Natural killer cell (primary cell): ENCODE measurements around the gene SLX9. TPM values are rescaled to one million over a fixed set of nuclear protein-coding genes. Genes with fewer than 3 reads are reported as not detected.

ENCODE experiments used
- ATAC-seq, 3 donors: fragments of 150-1000 bp in 2 of 3; fragments of 200-7000 bp in 1 of 3; cut with Tn5 transposase; 1 replicate in 1 of 3; 2 replicates in 2 of 3; pipeline ENCODE4 v1.10.0; 2021; ENCODE audit warnings: mild to moderate bottlenecking in 2 of 3, moderate library complexity in 2 of 3
- DNase-seq, 2 donors: peaks; one replicate each; pipeline versions ENCODE4 v3.0.0 to v3.0.0-alpha.2; 2013 to 2021; ENCODE audit warnings: mixed read lengths in 1 of 2
- H3K27ac ChIP-seq: one replicate; pipeline ENCODE4 v1.5.1; 2013; ENCODE audit warnings: mild to moderate bottlenecking, low read length
- H3K27me3 ChIP-seq: one replicate; pipeline ENCODE4 v1.6.1; 2013; ENCODE audit warnings: low read length; ENCODE audit not compliant: control insufficient read depth, insufficient read depth
- H3K36me3 ChIP-seq: one replicate; pipeline ENCODE4 v1.6.1; 2013; ENCODE audit warnings: low read length; ENCODE audit not compliant: control insufficient read depth, insufficient read depth
- H3K4me1 ChIP-seq: one replicate; pipeline ENCODE4 v1.6.1; 2013; ENCODE audit warnings: low read length; ENCODE audit not compliant: control insufficient read depth, insufficient read depth
- H3K4me3 ChIP-seq: one replicate; pipeline ENCODE4 v1.5.1; 2013; ENCODE audit warnings: low read length
- H3K9me3 ChIP-seq: one replicate; pipeline ENCODE4 v1.6.1; 2013; ENCODE audit warnings: low read length; ENCODE audit not compliant: control insufficient read depth, insufficient read depth
- H3K27ac Mint-ChIP-seq, 2 donors: one replicate each; pipeline ENCODE4 v1.8.0; 2022; ENCODE audit warnings: mild to moderate bottlenecking in 2 of 2, mixed read lengths in 2 of 2, moderate library complexity in 1 of 2
- H3K27me3 Mint-ChIP-seq, 2 donors: one replicate each; pipeline ENCODE4 v1.8.0; 2022; ENCODE audit warnings: low read depth in 2 of 2, mixed read lengths in 2 of 2
- H3K36me3 Mint-ChIP-seq: one replicate; pipeline ENCODE4 v1.8.0; 2022; ENCODE audit warnings: mixed read lengths
- H3K4me1 Mint-ChIP-seq, 2 donors: one replicate each; pipeline ENCODE4 v1.8.0; 2022; ENCODE audit warnings: mixed read lengths in 2 of 2
- H3K4me3 Mint-ChIP-seq: one replicate; pipeline ENCODE4 v1.8.0; 2022; ENCODE audit warnings: mild to moderate bottlenecking, moderate library complexity, mixed read lengths
- H3K9me3 Mint-ChIP-seq, 2 donors: one replicate each; pipeline ENCODE4 v1.8.0; 2022; ENCODE audit warnings: mixed read lengths in 2 of 2
- WGBS: methylation state at CpG from one replicate; pipeline ENCODE4 v1.1.7; 2013; ENCODE audit warnings: missing lambda C conversion rate; ENCODE audit not compliant: insufficient coverage; 5-methylcytosine and 5-hydroxymethylcytosine counted together
- intact Hi-C: fragments of 100-400 bp; cut with micrococcal nuclease; formaldehyde crosslinking; loops from one replicate; pipeline ENCODE4 v1.14.2; 2022
- total RNA-seq, 4 donors: library from RNA; stranded (reverse); fragments of 120-200 nt in 1 of 4; gene quantifications; one replicate each; pipeline versions ENCODE4 v1.2.3 to v1.2.4, GENCODE V29; 2013 to 2022
- TF ChIP-seq, protein P1 (sequence below): fragments of 200-600 bp; IDR thresholded peaks from one replicate; pipeline ENCODE4 v1.8.0; 2022; ENCODE audit warnings: antibody characterized with exemption

The SLX9 gene
- total RNA-seq, 3 donors from 2014 or later (not counting 1 experiment from before 2014, with no cell fraction given), result 12.8 to 22.9 (median 20.0) TPM

- Mint-ChIP-seq H3K9me3 (no peaks in the 10 kb centered on the region), H3K4me3 (no peak overlapping the region), H3K27ac (no peak overlapping the region), H3K36me3 (no peaks in the 10 kb centered on the region), H3K27me3 (no peaks in the 10 kb centered on the region), H3K4me1 (peaks cover 30 to 32% of the 10 kb centered on the region in 2 donors)
- H3K4me1 ChIP-seq, result peaks cover 37% of the 10 kb centered on the region
- WGBS, result 71% methylated on average over 16 of the region's 16 CpGs
- no peaks in the 10 kb centered on the region for H3K9me3 ChIP-seq
- H3K4me3 ChIP-seq, result no peak overlapping the region
- peaks cover 12% of the 10 kb centered on the region for H3K36me3 ChIP-seq
- ATAC-seq (no peak), DNase-seq (no peak)
- H3K27me3 ChIP-seq, result no peaks in the 10 kb centered on the region
- intact Hi-C loops, result no loop called here
- H3K27ac ChIP-seq, result no peak overlapping the region
- TF ChIP-seq, protein P1, sequence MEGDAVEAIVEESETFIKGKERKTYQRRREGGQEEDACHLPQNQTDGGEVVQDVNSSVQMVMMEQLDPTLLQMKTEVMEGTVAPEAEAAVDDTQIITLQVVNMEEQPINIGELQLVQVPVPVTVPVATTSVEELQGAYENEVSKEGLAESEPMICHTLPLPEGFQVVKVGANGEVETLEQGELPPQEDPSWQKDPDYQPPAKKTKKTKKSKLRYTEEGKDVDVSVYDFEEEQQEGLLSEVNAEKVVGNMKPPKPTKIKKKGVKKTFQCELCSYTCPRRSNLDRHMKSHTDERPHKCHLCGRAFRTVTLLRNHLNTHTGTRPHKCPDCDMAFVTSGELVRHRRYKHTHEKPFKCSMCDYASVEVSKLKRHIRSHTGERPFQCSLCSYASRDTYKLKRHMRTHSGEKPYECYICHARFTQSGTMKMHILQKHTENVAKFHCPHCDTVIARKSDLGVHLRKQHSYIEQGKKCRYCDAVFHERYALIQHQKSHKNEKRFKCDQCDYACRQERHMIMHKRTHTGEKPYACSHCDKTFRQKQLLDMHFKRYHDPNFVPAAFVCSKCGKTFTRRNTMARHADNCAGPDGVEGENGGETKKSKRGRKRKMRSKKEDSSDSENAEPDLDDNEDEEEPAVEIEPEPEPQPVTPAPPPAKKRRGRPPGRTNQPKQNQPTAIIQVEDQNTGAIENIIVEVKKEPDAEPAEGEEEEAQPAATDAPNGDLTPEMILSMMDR, result no peak
Observed at GRCh38 chr21:44972821-44973220, 33.0 kb downstream of the SLX9 start.

GRCh38 chr21:44973598-44973997 is 33.8 kb downstream of the SLX9 start:
- ATAC-seq, result no peak
- intact Hi-C loops, result no loop called here
- H3K4me1 ChIP-seq, result peaks cover 29% of the 10 kb centered on the region
- no peaks in the 10 kb centered on the region for H3K9me3 ChIP-seq
- H3K4me3 Mint-ChIP-seq, result no peak overlapping the region
- TF ChIP-seq, protein P1, result no peak
- H3K4me3 ChIP-seq, result no peak overlapping the region
- no peak overlapping the region for H3K27ac Mint-ChIP-seq
- no peaks in the 10 kb centered on the region for H3K9me3 Mint-ChIP-seq
- H3K27me3 ChIP-seq, result no peaks in the 10 kb centered on the region
- no peaks in the 10 kb centered on the region for H3K27me3 Mint-ChIP-seq
- H3K27ac ChIP-seq, result no peak overlapping the region
- WGBS, result 97% methylated on average over 13 of the region's 14 CpGs
- peaks cover 12% of the 10 kb centered on the region for H3K36me3 ChIP-seq
- H3K4me1 Mint-ChIP-seq, result peaks cover 24 to 25% of the 10 kb centered on the region in 2 donors
- H3K36me3 Mint-ChIP-seq, result no peaks in the 10 kb centered on the region
- DNase-seq, result no peak

DNA sequence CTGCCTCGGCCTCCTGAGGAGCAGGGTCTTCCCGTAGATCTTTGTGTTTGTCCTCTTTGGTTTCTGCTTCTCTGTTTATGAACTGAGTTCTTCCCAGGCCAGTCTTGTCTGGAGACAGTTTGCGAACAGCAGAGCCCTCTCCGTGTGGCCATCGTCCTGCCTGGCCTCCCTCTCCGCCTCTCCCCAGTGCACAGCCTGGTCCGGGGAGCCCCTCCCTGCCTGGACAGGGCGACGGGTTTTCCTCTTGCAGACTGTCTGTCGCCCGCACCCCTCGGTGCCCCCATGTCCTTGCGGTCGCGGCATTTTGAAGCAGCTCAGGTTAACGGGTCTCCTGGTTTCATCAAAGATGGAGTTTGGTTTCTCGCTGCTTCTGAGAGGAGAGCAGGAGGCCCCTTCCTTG is 34.8 kb downstream of the SLX9 start:
- H3K36me3 Mint-ChIP-seq, result no peaks in the 10 kb centered on the region
- no peaks in the 10 kb centered on the region for H3K27me3 Mint-ChIP-seq
- Histone ChIP-seq H3K27ac (no peak overlapping the region), H3K4me1 (peaks cover 19% of the 10 kb centered on the region), H3K4me3 (no peak overlapping the region), H3K9me3 (no peaks in the 10 kb centered on the region), H3K36me3 (peaks cover 10% of the 10 kb centered on the region), H3K27me3 (no peaks in the 10 kb centered on the region)
- H3K4me1 Mint-ChIP-seq, result peaks cover 14 to 15% of the 10 kb centered on the region in 2 donors
- TF ChIP-seq, protein P1, result no peak
- DNase-seq, result no peak
- intact Hi-C loops, result no loop called here
- no peak for ATAC-seq
- H3K4me3 Mint-ChIP-seq, result no peak overlapping the region
- WGBS, result 96% methylated on average over 17 of the region's 17 CpGs
- H3K9me3 Mint-ChIP-seq, result no peaks in the 10 kb centered on the region
- no peak overlapping the region for H3K27ac Mint-ChIP-seq
